HG03060 (cell line): Measurements from ENCODE around the gene PYGB.
"Not testable (repeated sequence)": the region's sequence is repeated elsewhere in the genome, so short reads cannot be mapped to it uniquely, and the experiment has no call there.

Source experiments
- ATAC-seq: cut with Tn5 transposase; IDR thresholded peaks from one replicate; pipeline ENCODE4 v1.9.1; 2021; ENCODE audit warnings: low read depth, moderate number of reproducible peaks; ENCODE audit not compliant: unreplicated experiment

The PYGB gene

DNA sequence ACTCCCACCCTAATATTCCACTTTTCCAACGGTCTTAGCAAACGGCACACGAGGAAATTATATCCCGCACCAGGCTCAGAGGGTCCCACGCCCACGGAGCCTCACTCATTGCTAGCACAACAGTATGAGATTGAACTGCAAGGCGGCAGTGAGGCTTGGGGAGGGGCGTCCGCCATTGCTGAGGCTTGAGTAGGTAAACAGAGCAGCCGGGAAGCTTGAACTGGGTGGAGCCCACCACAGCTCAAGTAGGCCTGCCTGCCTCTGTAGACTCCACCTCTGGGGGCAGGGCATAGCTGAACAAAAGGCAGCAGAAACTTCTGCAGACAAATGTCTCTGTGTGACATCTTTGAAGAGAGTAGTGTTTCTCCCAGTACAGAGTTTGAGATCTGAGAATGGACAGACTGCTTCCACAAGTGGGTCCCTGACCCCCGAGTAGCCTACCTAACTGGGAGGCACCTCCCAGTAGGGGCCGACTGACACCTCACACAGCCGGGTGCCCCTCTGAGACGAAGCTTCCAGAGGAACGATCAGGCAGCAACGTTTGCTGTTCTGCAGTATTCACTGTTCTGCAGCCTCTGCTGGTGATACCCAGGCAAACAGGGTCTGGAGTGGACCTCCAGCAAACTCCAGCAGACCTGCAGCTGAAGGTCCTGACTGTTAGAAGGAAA, 13.0 kb downstream of the PYGB start:
- not testable (repeated sequence) for ATAC-seq

DNA sequence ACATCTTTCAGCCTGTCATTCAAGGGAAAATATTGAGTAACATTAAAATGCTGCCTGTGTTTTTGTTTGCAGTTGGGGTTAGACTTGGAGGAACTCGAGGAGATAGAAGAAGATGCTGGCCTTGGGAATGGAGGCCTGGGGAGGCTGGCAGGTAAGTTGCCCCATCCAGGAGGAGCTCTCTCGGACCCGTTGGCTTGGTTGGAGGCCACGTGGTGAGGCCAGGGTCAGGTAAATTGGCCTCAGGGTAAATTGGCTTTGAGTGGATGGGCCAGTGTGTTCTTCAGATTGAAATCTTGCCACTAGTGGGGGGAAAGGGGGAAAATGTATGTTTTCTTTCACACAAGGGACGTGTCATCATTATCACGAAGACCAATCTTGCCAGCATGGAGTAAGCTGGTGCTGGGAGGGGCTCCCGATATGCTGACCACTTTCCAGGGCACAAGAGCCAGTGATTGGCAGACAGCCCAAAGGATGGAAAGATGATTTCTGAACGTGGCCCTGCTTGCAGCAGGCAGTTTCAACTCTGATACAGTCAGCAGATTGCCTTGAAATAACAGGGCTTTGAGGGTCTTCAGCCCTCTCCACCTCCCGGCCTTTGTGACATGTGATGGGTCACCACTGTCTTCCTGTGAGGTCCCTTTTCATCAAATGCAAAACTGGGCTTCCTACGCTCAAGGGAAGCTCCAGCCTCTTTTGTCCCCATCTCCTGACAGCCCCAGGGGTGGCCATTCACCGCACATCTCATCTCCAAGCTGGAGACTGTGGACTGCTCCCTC, 21.4 kb downstream of the PYGB start:
- no peak for ATAC-seq

DNA sequence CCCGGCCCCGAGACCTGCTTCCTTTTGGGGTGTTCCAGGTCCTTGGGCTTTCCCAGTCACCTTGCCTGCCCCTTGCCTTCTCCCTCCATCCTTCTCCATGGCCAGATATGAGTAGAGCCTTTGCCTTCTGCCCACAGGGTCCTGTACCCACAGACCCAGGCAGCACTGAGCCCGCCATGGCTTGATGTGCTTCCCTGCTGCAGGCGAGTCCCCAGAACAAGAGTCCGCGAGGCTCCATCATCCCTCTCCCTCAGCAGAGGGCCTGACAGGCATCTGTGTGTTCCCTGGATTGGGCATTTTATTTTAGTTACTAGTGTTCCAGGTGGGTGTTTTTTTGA, 21.9 kb downstream of the PYGB start:
- ATAC-seq, result no peak

DNA sequence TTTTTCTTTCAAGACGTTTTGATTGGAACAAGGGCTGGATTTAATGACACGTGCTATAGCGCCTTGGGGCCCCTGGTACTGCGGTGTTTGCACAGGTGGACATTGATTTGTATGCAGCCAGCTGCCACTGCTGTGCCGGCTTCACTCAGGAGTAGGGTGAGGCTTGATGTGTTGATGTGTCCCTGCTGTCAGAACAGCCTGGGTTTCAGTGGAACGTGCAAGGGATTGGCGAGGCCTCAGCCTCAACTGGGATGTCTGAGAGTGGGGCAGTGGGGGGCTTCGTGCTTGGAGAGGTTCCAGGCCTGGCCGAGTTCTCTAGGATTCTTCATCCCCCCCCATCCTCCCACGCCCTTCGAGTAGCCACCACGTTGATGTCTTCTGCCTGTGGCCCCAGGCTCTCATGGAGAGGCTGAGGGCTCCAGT, 23.0 kb downstream of the PYGB start:
- no peak for ATAC-seq

DNA sequence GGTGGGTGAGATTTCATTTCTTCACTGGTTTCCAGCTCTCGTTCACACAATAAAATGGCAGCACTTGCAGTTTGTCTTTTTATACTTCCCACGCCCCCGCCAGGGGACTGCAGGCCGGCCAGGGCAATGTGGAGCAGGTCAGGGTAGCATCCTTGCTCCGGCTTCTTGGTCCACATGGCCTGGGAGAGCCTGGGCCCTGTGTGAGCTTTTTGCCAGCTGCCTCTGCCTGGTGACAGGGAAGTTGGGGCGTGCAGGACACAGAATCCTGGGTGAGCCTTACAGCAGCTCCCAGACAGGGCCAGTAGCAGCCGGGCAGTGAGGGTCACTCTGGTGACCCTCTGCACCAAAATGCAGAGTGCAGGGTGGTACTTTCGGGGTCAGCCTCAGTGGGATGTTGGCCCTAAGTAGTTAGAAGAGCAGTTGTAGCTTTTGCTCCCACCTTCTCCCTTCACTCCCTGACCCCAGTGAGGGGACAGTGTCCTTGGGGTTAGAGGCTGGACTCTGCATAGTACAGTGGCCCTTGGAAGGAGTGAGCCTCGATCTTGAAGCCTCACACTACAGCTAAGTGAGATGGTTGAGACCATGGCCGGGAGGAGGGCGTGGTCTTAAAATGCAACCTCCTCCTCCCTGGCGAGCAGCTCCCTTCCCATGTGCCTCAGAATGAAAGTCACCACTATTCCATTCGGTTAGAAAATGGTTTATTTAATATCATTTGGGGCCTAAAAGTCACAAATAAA, 23.8 kb downstream of the PYGB start:
- ATAC-seq, result no peak

DNA sequence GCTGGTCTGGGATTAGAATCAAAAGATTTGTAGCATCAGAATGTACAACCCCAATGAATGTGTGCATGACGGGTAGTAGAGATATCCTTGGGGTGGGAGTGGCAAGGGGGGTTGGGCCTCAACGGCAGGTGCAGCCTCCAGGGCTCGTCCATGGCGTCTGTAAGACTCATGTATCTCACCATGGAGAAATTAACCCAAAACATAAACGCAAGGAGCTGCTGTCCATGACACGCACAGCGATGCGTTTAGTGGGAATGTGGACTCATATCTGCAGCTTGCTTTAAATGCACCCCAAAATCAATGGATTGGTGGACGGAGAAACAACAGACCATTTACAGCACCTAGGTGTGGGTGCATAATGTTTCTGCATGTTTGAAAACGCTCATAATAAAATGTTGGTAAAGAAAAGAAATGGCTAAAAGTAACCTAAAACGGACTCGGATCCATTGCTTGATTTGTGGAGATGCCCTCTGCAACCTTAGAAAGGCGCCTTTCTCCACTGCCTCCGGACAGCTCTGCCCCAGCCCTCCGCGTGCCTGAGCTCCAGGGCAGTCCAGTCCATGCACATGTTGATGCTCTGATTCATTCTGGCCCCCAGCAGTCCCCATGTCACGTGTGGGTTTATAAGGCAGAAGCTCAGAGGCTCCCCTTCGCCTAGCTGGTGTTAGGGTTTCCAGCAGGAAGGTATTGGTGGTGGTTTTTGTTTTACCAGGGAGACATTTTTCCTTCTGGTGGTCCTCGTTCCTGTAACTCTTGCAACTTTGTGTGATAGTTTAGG, 24.5 kb downstream of the PYGB start:
- ATAC-seq, result no peak

DNA sequence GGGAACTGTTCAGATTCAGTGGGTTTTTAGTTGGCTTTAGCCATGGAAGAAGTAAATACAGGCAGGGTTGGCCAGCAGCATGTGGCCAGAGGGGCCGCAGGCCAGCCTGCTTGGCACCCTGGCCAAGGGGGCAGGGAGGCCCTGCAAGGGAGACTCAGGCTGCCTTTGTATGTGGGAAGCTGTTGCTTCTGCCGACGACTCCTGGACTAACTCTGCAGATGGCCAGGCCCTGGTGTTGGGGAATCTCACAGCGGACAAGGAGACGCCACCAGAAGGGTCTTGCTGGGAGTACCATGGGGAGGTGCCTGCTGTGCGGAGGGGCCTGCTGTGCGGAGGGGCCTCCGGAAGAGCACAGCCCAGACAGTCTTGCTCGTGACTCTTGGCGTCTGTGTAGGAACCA, 25.2 kb downstream of the PYGB start:
- no peak for ATAC-seq

DNA sequence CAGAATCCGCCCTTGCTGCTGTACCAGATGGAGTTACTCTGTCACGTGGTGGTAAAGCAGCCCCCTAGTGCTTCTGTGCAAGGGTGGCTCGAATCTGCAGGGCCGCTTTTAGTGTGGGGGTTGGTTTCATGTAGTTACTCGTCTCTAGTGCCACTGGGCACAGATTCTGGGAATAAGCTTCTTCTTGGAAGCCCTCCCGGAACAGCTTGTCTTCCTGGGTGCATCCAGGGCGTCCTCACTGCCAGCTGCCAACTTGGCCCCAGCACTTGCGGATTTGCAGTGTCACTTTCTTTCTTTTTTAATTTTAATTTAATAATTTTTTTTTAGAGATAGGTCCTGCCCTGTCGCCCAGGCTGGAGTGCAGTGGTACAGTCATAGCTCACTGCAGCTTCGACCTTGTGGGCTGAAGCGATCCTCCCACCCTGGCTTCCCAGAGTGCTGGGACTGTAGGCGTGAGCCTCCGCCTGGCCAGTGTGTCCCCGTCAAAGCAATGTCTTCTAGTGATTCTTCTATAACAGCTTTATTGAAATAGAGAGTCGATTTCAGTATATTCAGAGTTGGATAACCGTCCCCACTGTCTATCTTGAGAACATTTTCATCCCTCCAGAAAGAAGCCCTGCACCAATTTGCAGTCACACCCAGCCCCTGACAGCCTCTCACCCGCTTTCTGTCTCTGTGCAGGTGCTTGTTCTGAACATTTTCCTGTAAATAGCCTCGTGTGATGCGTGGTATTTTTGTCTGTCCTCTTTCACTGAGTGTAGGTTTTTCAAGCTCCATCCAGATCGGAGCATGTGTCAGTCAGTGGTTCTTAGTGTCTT, 25.9 kb downstream of the PYGB start:
- ATAC-seq, result no peak

DNA sequence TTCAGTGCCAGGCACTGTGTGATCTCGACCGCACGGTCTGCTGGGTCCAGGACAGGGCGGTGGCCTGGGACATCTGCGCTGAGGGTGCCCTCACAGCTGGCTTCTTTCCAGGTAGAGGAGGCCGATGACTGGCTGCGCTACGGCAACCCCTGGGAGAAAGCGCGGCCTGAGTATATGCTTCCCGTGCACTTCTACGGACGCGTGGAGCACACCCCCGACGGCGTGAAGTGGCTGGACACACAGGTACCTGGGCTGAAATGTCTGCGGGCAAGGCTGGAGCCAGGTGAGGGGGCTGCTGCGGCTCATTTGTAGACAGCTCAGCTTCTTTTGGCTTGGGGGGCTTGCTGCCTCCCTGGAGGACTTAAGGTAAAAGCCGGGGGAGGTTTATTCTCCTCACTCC, 26.6 kb downstream of the PYGB start:
- no peak for ATAC-seq

DNA sequence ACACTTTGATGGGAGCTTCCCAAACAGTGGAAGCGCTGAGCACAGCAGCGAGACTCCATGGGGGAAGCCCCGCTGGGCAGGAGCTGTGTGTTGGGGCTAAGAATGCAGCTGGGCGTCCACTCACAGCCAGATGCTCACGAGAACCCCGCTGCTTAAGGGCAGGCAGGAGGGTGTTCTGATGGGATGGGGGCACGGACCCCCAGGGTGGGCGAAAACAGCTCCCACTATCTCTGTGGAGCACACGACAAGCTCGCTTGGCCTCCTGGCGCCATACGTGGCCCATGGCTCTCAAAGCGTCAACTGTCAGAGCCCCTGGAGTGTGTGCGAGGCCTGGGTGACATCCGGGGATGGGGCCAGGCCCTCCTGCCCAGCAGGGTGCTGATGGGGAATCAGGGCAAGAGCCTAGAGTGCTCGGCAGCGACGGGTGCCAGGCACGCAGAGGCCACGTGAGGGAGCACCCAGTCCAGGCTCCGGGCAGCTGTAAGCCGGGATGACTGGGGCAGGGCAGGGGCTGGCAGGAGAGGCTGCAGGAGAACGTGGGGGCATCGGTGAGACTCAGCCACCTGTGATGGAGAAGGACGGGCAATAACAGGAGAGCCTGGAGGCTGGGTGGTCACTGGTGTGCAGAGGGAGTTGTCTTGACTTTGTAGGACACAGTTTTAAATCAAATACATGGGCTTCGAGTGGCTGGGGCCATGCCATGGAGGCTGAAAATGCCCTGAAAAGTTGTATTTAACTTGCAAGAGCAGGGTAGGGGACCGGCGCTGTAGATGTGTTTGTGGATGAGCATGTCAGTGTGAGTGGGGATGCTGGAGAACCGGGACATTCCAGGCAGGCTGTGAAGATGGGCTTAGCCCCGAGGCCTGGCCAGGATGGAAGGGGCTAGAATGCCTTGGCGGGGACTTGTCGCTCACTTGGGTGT, 27.3 kb downstream of the PYGB start:
- ATAC-seq, result no peak

DNA sequence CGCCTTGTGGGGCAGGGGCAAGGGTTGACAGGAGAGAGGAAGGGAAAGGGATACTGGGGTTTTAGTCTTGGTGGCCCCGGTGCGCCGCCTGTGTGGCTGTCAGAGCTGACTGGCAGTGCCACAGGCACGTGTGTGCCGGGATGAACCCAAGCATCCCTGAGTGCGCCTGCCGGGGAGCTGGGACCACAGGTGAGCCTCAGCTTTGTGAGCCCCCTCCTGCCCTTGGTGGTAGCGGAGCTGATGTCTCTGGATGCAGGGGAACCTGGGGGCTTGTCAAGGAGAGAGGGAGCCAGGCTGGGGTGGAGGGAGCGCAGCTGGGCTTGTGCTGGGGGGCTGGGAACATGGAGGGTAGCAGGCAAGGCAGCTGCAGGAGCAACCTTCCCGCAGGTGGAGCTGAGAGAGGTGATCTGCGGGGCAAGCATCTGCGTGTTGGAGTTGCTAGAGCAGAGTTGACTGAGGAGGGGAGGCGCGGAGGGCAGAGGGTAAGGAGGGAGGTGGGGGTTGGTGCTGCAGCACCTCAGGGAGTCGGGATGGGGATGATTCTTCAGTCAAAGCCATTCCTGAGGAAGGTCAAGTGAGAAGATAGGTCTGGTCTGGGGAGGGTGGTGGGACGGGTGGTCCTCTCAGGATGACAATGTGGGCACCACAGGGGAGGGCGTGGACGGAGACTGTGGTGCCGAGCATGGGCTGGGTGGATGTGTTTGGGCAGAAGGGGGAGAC, 28.1 kb downstream of the PYGB start:
- no peak for ATAC-seq

DNA sequence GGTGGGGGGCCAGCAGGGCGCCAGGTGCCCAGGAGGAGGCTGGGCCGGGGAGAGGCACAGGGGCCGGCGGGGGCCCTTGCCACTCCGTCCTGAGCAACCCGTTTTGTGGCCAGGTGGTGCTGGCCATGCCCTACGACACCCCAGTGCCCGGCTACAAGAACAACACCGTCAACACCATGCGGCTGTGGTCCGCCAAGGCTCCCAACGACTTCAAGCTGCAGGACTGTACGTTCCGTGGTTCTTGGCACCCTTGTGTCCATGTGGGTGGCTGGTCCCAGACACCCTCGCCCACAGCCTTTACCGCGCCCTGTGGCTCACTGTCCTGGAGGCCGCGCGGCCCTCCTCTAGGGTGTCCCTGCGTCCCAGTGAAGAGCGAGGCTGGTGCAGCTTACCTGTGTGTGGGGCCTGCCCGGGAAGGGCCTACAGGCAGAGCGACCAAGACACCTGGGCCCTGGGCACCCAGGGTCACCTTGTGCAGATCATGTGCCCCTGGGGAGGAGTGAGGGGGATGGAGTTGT, 28.7 kb downstream of the PYGB start:
- ATAC-seq, result no peak

DNA sequence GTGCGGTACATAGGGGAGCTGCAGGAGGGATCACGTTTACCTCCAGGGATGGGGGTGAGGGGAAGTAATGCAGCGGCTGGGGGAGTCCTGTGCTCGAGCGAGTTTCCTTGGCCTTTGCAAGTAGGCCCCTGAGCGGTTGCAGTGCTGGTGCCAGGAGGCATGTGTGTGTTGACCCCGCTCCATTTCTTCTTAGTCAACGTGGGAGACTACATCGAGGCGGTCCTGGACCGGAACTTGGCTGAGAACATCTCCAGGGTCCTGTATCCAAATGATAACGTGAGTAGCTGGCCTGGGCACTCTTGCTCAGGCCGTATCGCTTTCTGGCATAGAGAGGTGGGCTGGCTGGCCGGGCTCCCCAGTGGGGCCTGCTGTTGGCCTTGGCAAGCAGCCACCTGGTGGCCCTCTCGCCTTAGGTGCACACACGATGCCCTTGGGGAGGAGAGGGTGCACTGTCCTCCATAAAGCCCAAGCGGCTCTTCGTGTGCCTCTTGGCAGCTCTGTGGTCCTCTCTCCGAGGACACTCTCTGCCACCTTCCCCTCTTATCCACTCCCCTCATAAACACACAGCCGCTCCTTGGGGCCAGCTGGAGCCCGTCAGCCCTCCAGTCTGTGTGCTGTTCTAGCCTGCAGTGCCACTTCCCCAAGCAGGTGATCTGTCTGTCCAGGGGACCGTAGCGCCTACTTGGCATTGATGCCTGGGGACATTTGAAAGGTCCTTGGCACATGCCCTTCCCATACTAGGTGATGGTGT, 29.3 kb downstream of the PYGB start:
- no peak for ATAC-seq

DNA sequence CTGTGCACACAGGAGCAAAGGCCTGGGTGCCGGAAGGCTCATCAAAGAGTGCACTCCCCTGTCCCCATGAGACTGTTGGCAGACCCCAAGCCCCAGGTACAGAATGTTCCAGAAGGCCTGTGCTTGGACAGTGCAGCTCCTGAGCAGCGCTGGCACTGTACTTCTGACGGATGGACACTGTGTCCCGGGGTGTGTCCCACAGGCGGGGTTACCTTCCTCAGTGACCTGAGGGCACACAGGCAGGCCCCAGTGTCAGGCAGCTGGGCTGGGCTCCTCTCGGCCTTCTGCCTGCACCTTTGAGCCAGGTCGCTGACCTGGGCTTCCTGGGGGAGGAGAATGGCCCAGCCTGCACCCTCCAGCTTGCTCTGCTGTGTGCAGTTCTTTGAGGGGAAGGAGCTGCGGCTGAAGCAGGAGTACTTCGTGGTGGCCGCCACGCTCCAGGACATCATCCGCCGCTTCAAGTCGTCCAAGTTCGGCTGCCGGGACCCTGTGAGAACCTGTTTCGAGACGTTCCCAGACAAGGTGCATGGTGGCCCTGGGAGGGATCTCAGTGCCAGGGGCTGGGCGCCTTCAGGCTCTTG, 30.1 kb downstream of the PYGB start:
- ATAC-seq, result no peak

DNA sequence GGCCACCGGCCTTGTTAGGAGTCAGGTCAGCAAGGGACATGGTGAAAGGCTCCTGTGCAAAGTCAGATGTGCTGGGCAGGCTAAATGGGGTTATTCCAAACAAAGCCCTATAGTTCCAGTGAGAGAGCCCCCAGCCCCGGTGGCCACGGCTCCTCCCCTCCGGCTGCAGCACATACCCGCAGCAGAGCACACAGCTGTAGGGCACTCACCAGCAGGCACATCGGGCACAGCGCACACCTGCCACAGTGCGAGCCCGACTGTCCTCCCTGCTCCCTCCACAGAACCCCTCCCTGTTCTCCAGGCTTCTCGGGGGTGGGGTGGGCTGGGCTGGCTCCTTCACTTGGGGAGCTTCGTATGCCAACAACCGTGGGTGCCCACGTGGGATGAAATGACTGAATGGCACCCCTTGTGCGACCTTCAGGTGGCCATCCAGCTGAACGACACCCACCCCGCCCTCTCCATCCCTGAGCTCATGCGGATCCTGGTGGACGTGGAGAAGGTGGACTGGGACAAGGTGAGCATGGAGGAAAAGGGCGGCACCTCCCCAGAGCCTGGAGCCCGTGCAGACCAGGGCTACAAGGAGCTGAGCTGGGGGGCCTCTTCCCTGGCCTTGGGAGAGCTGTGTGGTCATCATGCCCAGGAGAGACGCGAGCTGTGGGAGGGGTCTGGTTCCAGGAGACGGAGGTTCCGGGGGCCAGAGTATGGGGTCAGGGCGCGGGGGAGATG, 30.9 kb downstream of the PYGB start:
- ATAC-seq, result no peak

DNA sequence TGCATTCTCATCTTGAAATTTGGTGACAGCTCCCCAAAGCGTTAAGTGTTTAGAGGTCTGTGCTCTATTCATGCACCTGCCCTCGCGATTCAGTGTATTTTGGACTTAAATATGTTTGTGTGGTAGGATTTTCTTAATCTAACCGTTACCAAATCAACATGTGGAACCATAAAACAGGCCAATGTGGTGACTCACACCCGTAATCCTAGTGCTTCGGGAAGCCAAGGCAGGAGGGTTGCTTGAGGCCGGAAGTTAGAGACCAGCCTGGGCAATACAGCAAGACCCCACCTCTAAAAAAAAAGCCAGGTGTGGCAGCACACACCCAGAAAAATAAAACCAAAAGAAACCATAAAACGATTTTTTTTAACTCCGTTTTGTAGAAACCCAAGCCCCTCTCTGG, 31.5 kb downstream of the PYGB start:
- no peak for ATAC-seq
